Osteoblast (primary cell): ENCODE measurements around the gene PRMT7. TPM values are rescaled to one million over a fixed set of nuclear protein-coding genes. Genes with fewer than 3 reads are reported as not detected.

Experiments used
- DNase-seq: peaks from one replicate; pipeline ENCODE4 v3.0.0; 2011; ENCODE audit warnings: low spot score, mixed read lengths; ENCODE audit not compliant: insufficient read length; ENCODE audit errors: missing footprints
- H2AFZ ChIP-seq: 2 replicates; pipeline ENCODE4 v1.6.0; 2011; ENCODE audit warnings: mild to moderate bottlenecking, low read length
- H3K27ac ChIP-seq: 2 replicates; pipeline ENCODE4 v1.5.1; 2011; ENCODE audit warnings: mild to moderate bottlenecking, low read depth, low read length, moderate library complexity
- H3K27me3 ChIP-seq: 2 replicates; pipeline ENCODE4 v1.6.0; 2012; ENCODE audit warnings: mild to moderate bottlenecking, control low read depth, inconsistent platforms, low read length, moderate library complexity; ENCODE audit not compliant: insufficient read depth
- H3K36me3 ChIP-seq: 2 replicates; pipeline ENCODE4 v1.5.1; 2011; ENCODE audit warnings: mild to moderate bottlenecking, low read length, control low read depth, moderate library complexity; ENCODE audit not compliant: insufficient read depth
- H3K4me1 ChIP-seq: 2 replicates; pipeline ENCODE4 v1.5.1; 2011; ENCODE audit warnings: mild to moderate bottlenecking, low read length, control low read depth, moderate library complexity; ENCODE audit not compliant: insufficient read depth
- H3K4me2 ChIP-seq: 2 replicates; pipeline ENCODE4 v1.6.0; 2011; ENCODE audit warnings: mild to moderate bottlenecking, low read length; ENCODE audit not compliant: insufficient read depth
- H3K4me3 ChIP-seq: fragments of 200-600 bp; sonication (generic); 3 replicates; pipeline ENCODE4 v1.5.1; 2012; ENCODE audit warnings: mild to moderate bottlenecking, low read length, inconsistent platforms; ENCODE audit not compliant: insufficient read depth
- H3K79me2 ChIP-seq: 2 replicates; pipeline ENCODE4 v1.6.0; 2012; ENCODE audit warnings: mild to moderate bottlenecking, low read length, control low read depth, inconsistent platforms; ENCODE audit not compliant: insufficient read depth
- H3K9me3 ChIP-seq: 2 replicates; pipeline ENCODE4 v1.5.1; 2011; ENCODE audit warnings: low read depth, low read length, control low read depth
- H4K20me1 ChIP-seq: 2 replicates; pipeline ENCODE4 v1.6.0; 2012; ENCODE audit warnings: mild to moderate bottlenecking, low read length, control low read depth; ENCODE audit not compliant: insufficient read depth
- total RNA-seq: library from RNA; depleted of rRNA; stranded (reverse); fragments of >200 nt; gene quantifications from 2 replicates; pipeline ENCODE4 v1.2.3, GENCODE V29; 2012
- TF ChIP-seq, protein P1 (sequence below): IDR thresholded peaks from 2 replicates; pipeline ENCODE4 v1.5.1; 2011; ENCODE audit warnings: mild to moderate bottlenecking, low read depth, low read length, moderate library complexity; ENCODE audit errors: extremely low read depth

Gene PRMT7
- total RNA-seq, 1 donor: 36.9 TPM

- Histone ChIP-seq H3K4me1 (no peaks in the 10 kb centered on the region), H3K27ac (no peak overlapping the region)
Observed at GRCh38 chr16:68386628-68387027, 75.8 kb downstream of the PRMT7 start.

GRCh38 chr16:68387301-68387700, 76.5 kb downstream of the PRMT7 start:
- H3K9me3 ChIP-seq: no peaks in the 10 kb centered on the region
- TF ChIP-seq, protein P1, sequence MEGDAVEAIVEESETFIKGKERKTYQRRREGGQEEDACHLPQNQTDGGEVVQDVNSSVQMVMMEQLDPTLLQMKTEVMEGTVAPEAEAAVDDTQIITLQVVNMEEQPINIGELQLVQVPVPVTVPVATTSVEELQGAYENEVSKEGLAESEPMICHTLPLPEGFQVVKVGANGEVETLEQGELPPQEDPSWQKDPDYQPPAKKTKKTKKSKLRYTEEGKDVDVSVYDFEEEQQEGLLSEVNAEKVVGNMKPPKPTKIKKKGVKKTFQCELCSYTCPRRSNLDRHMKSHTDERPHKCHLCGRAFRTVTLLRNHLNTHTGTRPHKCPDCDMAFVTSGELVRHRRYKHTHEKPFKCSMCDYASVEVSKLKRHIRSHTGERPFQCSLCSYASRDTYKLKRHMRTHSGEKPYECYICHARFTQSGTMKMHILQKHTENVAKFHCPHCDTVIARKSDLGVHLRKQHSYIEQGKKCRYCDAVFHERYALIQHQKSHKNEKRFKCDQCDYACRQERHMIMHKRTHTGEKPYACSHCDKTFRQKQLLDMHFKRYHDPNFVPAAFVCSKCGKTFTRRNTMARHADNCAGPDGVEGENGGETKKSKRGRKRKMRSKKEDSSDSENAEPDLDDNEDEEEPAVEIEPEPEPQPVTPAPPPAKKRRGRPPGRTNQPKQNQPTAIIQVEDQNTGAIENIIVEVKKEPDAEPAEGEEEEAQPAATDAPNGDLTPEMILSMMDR: no peak
- DNase-seq: no peak
- H3K4me1 ChIP-seq: no peaks in the 10 kb centered on the region
- peaks cover 20% of the 10 kb centered on the region for H3K27me3 ChIP-seq
- no peaks in the 10 kb centered on the region for H3K79me2 ChIP-seq
- no peaks in the 10 kb centered on the region for H4K20me1 ChIP-seq
- no peak overlapping the region for H3K4me3 ChIP-seq
- H3K27ac ChIP-seq: no peak overlapping the region
- no peak overlapping the region for H2AFZ ChIP-seq
- no peak overlapping the region for H3K4me2 ChIP-seq
- H3K36me3 ChIP-seq: no peaks in the 10 kb centered on the region

More at GRCh38 chr16:68386628-68387027, 75.8 kb downstream of the PRMT7 start:
- Histone ChIP-seq H3K4me2 (no peak overlapping the region), H2AFZ (no peak overlapping the region), H3K9me3 (no peaks in the 10 kb centered on the region), H3K36me3 (no peaks in the 10 kb centered on the region), H3K4me3 (no peak overlapping the region), H3K27me3 (peaks cover 20% of the 10 kb centered on the region), H4K20me1 (no peaks in the 10 kb centered on the region), H3K79me2 (no peaks in the 10 kb centered on the region)
- DNase-seq: no peak
- TF ChIP-seq, protein P1: no peak

DNA sequence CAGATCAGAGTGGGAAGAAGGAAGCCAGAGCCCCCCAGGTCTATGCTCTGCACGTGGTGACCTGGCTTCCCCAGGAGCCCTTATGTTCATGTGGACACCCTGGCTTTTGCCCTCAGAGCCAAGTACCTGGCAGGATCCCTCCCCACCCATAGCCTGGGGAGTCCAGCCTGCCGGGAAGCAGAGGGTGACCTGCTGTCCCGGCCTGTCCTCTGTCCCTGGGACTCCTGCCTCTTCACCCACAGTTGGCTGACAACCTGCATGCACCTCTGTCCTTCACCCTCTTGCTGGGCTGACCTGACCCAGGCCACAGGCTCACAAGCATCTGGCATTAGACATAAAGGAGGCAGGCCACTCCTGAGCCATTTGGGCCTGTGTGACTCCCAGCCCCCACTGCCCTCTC, 77.3 kb downstream of the PRMT7 start:
- Histone ChIP-seq H3K79me2 (no peaks in the 10 kb centered on the region), H3K27me3 (peaks cover 20% of the 10 kb centered on the region), H3K27ac (no peak overlapping the region), H2AFZ (no peak overlapping the region), H3K36me3 (no peaks in the 10 kb centered on the region), H3K4me2 (no peak overlapping the region), H3K4me1 (no peaks in the 10 kb centered on the region), H3K4me3 (no peak overlapping the region), H3K9me3 (no peaks in the 10 kb centered on the region), H4K20me1 (no peaks in the 10 kb centered on the region)
- TF ChIP-seq, protein P1: no peak
- no peak for DNase-seq

- H3K27me3 ChIP-seq: peaks cover 20% of the 10 kb centered on the region
- H3K4me2 ChIP-seq: no peak overlapping the region
- H3K9me3 ChIP-seq: no peaks in the 10 kb centered on the region
- TF ChIP-seq, protein P1: no peak
- no peaks in the 10 kb centered on the region for H4K20me1 ChIP-seq
- no peak overlapping the region for H3K4me3 ChIP-seq
- H3K4me1 ChIP-seq: no peaks in the 10 kb centered on the region
- H2AFZ ChIP-seq: no peak overlapping the region
- H3K27ac ChIP-seq: no peak overlapping the region
- DNase-seq: no peak
- H3K79me2 ChIP-seq: no peaks in the 10 kb centered on the region
- H3K36me3 ChIP-seq: no peaks in the 10 kb centered on the region
Observed at GRCh38 chr16:68389006-68389405, 78.2 kb downstream of the PRMT7 start.
